HL-60/S4 (cell line): Measurements from ENCODE around the gene EXOC6.
"Not testable (repeated sequence)": the region's sequence is repeated elsewhere in the genome, so short reads cannot be mapped to it uniquely, and the experiment has no call there.

Source experiments
- in situ Hi-C: fragments of 300-500 bp; cut with MboI; formaldehyde crosslinking; loops from 2 replicates; pipeline ENCODE4 v1.14.3; 2022; ENCODE audit warnings: low sequenced_read_pairs

The EXOC6 gene

DNA sequence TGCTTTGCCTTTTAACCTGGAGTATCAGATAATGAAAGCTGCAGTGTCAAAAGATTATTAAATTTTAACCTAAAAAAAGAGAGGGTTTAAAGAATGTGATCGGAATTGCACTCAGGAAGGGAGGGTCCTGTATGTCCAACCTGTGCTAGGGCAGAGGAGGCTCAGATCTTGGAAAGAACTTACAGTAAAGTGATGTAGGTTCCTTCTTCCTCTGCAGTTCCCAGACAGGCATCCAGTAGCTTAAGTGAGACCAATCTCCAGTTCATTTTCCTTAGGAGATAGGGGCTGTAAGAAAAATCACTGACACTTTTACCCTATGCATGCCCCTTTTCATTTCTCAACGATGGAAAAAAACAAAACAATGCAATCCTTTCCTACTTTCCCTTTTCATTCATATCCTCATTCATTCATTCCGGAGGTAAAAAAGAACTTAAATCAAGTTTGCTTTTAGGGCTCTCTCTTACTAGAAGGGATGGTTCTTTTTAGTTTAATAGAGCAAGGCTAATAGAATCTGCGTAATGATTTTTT lies 28.3 kb downstream of the EXOC6 start:
- in situ Hi-C loops = no loop called here

DNA sequence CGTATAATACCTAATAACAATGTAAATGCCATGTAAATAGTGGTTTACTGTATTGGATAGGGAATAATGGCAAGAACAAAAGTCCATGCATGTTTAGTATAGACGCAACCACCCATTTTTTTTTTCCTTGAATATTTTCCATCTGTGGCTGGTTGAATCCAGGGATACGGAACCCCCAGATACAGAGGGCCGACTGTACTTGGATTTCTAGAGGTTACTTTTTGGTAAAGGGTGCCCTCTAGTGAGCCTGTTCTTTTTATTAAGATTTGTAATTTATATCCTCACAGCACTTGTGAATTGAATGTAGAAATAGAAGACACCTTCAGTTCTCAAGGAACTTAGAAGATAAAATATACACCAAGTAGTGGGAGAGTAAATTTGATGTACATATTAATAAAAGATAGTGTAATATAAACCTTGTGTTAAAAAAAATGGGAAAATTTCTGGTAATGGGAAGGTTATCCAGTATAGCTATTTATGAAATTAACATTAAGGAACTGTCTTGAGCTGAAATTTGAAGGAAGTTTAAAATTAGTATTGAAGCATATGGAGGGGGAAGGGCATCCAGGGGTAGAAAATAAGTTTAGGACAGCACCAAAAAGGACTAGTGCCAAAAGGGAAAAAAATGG lies 32.0 kb downstream of the EXOC6 start:
- in situ Hi-C loops = no loop called here

DNA sequence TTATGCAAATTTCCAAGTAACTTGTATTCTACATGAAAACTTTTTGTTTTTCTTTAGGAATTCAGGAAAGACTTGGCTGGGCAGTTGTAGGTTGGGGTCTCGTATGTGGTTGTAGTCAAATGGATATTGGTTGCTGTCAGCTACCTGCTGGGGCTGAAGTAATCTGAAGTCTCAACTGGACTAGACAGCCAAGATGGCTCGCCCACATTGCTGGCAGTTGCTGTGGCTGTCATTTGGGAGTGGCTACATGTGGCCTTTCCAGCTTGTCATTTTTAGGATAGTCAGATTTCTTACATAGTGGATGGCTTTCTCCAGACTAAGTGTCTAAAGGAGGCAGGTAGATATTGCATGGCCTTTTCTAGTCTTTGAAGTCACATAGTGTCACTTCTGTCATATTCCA lies 32.6 kb downstream of the EXOC6 start:
- in situ Hi-C loops = no loop called here

DNA sequence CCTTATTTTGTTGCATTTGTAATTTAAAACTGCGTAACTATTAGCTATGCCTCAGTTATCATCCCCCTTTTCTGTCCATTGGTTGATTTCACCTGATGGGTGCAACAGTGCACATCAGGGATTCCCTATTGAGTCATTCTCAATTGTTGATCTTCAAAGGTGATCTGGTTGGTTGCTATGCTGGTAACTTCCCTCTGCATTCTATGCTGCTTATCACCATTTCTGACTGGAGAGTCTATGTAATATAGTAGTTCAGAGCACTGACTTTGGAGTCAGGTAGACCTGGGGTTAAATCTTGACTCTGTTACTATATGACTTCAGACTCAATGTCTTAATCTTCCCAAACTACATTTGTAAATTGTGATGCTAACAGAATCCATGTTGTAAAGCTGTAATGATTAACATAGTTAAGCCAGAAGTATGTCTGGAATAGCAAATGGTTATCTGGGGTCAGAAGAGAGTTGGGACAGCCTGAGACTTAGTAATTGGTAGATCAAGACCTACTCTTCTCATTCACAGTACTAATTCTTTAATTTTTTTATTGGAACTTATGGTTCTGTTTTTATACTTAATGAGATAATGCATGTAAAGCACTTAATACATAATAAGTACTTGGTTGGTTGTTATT lies 38.1 kb downstream of the EXOC6 start:
- in situ Hi-C loops = no loop called here

DNA sequence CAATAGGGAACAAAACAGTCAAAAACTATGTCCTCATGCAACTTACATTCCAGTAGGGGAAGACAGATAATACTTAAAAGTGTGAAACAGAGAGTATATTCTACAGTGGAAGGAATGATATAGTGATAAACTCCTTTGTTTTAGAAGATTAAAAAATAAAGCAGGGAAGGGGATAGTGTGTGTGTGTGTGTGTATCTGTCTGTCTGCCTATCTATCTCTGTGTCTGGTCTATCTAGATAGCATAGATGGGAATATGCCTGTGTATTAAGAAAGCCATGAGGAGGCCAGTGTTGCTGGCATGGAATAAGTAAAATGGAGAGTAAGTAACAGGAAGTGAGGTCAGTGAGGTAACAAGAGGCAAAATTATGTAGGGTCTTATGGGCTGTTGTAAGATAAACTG lies 42.2 kb downstream of the EXOC6 start:
- in situ Hi-C loops = no loop called here

DNA sequence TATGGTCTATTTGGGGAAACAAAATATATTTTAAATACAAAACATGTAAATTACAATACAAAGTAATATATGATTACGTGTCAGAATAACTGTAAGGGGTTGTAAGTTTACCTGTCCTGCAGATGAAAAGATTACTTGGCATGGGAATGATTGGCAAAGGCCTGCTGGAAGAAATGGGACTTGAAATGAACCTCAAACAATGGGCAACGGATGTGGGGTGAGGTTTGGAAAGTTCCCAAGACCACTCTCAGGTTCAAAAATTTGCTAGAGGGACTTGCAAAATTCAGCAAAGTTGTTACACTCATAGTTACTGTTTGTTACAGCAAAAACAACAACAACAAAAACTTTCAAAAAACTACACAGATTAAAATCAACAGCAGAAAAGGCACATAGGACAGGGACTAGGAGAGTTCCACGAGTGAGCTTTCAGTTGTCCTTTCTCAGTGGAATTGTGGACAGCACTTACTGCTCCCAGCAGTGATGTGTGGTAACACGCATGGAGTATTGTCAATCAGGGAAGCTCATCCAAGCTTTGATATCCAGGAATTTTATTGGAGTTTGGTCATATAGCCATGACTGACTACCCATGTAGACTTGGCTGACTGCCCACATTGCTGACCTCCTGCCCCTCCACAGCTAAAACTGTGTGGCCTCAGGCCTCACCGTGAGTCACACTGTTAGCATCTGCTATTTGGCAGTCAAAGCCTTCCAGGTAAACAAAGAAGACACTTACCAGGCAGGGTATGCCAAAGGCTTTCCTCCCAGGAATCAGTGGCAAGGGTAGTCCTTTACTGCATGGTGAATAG lies 43.8 kb downstream of the EXOC6 start:
- in situ Hi-C loops = no loop called here

DNA sequence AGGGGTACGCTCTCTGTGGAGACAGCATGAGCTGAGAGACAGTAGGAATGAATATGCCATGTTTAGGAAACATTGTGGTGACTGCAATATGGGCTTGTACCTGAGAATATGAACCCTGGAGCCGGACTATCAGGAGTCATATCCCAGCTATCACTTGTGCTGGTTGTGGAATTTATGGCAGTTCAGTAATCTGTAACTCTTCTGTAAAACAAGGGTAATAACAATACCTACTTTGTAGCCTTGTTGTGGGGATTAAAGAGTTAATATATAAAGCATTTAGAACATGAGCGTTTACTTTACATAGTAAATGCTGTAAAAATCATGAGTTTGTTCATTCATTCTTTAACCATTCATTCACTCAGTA lies 44.4 kb downstream of the EXOC6 start:
- in situ Hi-C loops = no loop called here

DNA sequence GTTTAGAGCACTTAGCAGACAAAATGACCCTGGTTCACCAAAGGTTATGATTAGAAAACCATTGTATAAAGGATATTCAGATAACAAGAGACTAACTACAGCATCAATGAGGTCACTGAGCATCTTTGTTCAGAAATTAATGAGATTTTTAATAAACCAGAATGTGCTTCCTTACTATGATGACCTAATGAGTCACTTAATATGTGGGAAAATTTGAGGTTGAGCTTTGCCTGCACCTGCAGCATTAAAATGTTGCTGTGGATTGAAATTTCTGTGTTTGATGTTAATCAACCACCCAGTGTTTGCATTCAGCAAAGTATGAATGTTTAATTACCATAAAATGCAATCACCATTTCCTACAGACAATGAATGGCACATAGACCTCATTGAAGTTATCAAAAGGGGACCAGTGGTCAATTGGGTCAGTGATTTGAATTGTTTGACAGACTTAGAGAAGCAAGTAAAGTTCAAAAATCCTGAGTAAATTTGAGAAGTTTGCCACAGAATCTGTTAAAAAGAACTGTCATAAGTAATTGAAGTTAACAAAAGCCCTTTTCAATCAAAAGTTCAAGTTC lies 45.8 kb downstream of the EXOC6 start:
- in situ Hi-C loops = no loop called here

DNA sequence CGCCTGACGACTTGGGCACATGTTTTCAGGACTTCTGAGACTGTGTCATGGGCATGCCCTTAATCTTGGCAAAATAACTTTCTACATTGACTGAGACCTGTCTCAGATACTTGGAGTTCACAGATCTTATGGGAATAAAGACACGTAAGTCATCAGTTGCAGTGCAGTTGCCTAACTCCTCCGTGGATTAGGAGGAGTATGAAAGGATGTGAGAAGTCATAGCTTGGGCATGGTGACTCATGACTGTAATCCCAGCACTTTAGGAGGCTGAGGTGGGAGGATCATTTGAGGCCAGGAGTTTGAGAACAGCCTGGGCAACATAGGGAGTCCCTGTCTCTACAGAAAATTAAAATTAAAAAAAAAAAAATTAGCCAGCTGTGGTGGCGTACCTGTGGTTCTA lies 49.6 kb downstream of the EXOC6 start:
- in situ Hi-C loops = no loop called here

DNA sequence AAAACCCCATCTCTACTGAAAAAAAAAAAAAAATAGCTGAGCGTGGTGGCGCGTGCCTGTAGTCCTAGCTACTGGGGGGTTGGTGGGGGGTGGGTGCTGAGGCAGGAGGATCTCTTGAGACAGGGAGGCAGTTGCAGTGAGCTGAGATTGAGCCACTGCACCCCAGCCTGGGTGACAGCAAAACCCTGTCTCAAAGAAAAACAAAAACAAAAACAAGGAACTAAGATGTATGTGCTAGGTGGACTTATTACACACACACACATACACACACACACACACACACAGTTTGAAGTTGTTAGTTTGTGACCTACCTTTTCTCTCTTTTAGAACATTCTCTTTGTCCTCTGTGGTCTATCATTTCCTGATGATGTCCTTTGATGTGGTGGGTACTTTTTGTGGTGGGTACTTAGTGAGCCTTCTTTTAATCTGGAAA lies 53.5 kb downstream of the EXOC6 start:
- in situ Hi-C loops = no loop called here

DNA sequence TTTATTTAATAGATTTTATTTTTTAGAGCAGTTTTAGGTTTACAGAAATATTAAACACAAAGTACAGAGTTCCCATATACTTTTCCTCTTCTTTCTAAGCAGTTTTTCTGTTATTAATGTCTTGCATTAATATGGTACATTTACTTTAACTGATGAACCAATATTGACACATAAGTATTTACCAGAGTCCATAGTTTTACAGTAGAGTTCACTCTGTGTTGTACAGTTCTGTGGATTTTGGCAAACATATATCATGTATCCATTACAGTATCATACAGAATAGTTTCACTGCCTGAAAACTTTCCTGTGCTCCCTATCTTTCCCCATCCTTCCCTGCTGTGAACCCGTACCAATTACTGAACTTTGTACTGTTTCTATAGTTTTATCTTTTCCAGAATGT lies 55.3 kb downstream of the EXOC6 start:
- in situ Hi-C loops = no loop called here

DNA sequence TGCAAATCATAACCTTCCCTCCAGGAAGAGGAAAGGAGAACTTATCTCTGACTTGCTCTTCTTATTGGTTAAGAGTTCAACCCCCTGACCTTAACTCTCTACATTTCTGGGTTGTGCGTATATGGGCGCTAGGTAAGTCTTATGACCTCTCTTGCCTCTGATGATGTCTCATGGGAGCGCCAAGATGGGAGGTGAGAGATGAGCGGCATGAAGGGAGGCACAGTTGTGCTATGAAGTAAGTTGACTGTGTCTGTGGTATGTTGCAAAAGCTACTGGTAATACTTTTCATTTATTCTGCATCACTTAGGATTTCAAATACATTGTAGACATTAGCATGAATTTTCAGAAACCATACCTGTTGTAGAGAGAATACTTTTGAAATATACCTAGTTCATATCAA lies 59.0 kb downstream of the EXOC6 start:
- in situ Hi-C loops = no loop called here

DNA sequence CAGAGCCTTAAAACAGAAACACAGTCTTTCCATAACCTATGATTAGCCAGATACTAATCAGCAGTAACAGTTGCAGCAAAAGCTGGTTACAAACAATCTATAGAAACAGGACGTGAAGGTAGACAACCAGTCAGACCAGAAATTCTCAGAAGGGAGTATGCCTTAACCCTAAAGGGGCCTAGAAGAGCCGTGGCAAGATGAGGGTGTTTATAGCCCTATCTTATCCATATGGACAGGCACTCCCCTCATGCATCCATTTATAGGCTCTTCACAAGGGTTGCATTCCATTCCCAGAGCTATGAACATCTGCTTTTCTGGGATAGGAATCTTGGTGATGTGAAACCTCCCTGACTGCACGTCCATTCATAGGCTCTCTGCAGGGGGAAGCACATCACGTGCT lies 64.3 kb downstream of the EXOC6 start:
- in situ Hi-C loops = not testable (repeated sequence)

DNA sequence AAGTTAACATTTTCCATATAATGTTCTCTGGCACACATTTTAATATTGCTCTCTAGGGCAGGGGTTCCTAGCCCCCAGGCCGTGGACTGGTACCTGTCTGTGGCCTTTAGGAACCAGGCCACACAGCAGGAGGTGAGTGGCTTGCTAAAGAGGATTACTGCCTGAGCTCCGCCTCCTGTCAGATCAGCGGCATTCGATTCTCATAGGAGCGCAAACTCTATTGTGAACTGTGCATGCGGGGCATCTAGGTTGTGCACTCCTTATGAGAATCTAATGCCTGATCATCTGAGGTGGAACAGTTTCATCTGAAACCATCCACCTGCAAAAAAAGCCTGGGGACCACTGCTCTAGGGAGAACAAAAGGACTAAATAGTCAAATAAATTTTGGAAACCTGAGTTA lies 65.7 kb downstream of the EXOC6 start:
- in situ Hi-C loops = no loop called here

DNA sequence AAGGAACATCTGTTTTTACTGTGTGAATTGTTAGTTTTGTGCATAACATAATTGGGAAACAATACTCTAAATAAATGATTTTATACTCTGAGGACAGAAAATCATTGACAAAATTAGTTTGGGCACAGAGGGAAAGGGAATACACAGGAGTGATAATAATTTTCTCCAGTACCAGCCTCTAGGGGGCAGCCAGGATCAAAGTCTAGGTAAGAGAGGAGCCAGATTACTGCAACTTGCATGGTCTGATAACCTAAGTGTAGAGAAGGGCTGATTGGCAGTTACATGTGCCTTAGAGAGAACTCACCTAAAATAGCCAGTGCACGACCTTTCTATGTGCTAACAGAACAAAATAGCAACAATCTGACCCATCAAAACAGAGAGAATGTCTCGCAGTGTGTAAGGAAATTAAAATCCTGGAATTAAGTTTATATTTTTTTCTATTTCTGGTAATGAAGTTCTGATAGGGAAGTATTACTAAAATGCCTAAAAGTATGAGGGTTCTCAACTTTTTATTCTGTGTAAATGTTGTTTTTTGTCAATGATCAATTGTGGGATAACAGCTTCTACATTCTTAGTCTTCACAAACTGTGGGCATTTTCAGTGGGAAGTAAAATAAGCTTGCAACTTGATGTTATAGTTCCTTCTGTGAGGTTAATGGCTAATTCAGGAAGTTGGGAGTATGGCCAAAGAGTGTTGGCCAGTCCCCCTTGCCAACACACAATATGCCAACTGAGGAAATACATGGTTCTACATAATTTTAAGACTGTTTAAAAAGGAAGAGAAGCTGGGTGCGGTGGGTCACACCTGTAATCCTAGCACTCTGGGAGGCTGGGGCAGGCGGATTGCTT lies 66.4 kb downstream of the EXOC6 start:
- in situ Hi-C loops = no loop called here

DNA sequence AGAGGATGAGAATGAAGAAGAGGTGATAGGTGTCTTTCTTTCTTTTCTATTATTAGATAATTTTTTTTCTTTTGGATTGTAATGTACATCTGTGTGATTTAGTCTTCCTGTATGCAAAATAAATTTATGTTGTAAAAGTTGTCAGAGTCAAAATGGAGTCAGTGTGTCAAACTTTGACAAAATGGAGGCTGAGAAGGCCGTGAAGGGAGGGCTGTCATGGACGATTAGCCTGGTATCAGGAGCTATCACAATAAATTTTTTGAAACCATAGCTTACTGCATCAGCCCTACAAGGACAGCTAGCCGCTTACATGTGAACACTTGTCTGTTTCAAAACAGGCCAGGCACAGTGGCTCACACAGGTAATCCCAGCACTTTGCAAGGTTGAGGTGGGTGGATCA lies 67.6 kb downstream of the EXOC6 start:
- in situ Hi-C loops = no loop called here

DNA sequence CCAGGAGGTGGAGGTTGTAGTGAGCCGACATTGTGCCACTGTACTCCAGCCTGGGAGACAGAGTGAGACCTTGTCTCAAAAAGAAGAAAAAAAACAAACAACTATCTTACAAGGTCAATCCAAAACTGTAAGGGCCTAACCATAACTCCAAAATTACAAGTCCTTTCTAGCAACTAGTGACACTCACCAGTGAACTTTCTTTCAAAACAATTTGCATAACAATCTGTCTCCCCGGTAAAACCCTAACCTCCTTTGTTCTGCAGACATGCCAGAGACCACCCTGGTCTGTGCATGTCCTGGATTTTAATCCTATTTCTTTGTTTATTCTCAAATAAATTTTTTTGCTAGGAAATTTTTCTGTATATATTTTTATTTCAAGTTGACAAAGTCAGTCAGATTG lies 68.1 kb downstream of the EXOC6 start:
- in situ Hi-C loops = no loop called here

DNA sequence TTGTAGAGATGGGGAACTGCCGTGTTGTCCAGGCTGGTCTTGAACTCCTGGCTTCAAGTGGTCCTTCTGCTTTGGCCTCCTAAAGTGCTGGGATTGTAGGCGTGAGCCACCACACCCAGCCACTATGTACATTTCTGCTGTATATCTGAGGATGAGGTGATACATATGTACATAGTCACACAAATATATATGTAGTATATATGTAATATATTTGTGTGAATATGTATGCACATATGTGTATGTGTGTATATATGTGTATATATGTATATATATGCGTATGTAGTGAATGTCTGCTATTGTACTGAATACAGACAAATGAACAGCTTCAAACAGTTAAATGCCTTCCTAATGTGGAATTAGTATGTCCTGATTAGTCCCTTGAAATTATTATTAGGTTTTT lies 70.3 kb downstream of the EXOC6 start:
- in situ Hi-C loops = no loop called here

DNA sequence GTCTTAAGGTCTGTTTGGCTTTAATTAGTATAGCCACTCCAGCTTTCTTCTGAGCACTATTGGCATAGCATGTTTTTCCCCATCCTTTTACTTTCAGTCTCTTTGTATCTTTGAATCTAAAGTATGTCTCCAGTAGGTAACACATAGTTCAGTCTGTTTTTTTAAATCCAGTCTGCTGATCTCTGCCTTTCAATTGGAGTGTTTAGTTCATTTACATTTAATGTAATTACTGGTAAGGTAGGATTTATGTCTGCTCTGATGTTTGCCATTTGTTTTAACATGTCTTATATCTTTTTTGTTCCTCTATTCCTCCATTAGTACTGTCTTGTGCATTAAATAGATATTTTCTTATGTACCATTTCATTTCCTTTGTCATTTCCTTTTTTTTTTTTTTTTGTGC lies 72.5 kb downstream of the EXOC6 start:
- in situ Hi-C loops = no loop called here

DNA sequence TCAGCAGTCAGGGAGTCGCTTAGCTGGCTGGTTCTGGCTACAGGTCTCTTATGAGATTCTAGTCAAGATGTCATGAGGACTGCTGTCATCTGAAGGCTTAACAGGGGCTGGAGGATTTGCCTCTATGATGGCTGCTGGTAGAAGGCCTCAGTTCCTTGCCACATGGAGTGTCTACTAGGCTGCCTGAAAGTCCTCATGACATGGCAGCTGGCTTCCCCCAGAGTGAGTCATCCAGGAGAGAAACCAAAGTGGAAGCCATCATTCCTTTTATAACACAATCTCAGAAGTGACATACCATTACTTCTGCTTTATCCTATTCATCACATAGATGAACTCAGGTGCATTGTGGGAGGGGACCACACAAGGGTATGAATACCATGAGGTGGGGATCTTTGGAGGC lies 75.1 kb downstream of the EXOC6 start:
- in situ Hi-C loops = no loop called here

DNA sequence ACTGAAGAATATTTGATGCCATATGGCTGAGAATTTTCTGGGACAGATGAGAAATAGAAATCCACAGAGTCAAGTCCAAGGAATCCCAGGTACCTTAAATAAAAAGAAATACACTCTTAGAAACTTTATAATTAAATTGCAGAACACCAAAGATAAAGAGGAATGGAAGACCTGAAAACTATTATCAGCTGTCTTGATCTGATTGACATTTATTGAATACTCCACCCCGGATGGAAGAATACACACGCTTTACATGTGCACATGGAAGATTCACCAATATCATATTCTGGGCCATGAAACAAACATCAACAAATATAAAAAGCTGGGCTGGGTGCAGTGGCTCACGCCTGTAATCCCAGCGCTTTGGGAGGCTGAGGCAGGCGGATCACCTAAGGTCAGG lies 81.6 kb downstream of the EXOC6 start:
- in situ Hi-C loops = no loop called here
